HepG2 (cell line): ENCODE data around the gene NCDN. TPM values are rescaled to one million over a fixed set of nuclear protein-coding genes. Genes with fewer than 3 reads are reported as not detected.

ENCODE experiments used
- ATAC-seq: fragments of 200-7000 bp; cut with Tn5 transposase; 3 replicates; pipeline ENCODE4 v1.9.1; 2020; ENCODE audit warnings: mild to moderate bottlenecking, moderate library complexity
- BruUV-seq: library from RNA; stranded (reverse); fragments of 400-500 nt; replicated peaks from 2 replicates; lab custom pipeline; 2021; lab: Mats Ljungman, UMichigan
- CTCF ChIA-PET: fragments of 300-600 bp; formaldehyde crosslinking; extraction: SDS; loops from one replicate; lab custom pipeline; 2021; ENCODE audit warnings: low total read pairs, inconsistent platforms, low intra/inter-chr PET ratio; lab: Yijun Ruan, JAX
- POLR2A ChIA-PET: fragments of 350-600 bp; sonication (Branson Sonifier 250); formaldehyde crosslinking; loops from one replicate; lab custom pipeline; 2020; ENCODE audit warnings: antibody characterized with exemption, inconsistent platforms; lab: Yijun Ruan, JAX
- DNase-seq: peaks from one replicate; pipeline ENCODE4 v3.0.0-alpha.2; 2015; ENCODE audit warnings: low spot score
- FAIRE-seq: peaks from 3 replicates; lab custom pipeline; 2011; peaks lifted over from hg19 to GRCh38; lab: Jason Lieb, UNC
- H2AFZ ChIP-seq: one replicate; pipeline ENCODE4 v1.6.1; 2011; ENCODE audit warnings: low read length, inconsistent platforms
- H3K27ac ChIP-seq: fragments of 300-600 bp; 3 replicates; pipeline ENCODE4 v1.8.0; 2011; ENCODE audit warnings: mixed run types, mild to moderate bottlenecking, mixed read lengths, low read length, inconsistent platforms; ENCODE audit not compliant: insufficient read depth; ENCODE audit errors: extremely low read length
- H3K27me3 ChIP-seq, 2 experiments: fragments of 200-600 bp in 1 of 2; 2 replicates in 1 of 2; 3 replicates in 1 of 2; pipeline versions ENCODE4 v1.6.0 to v1.8.0; 2011; ENCODE audit warnings: low read length in 2 of 2, mild to moderate bottlenecking in 2 of 2, moderate library complexity in 2 of 2, inconsistent platforms in 1 of 2; ENCODE audit not compliant: insufficient read depth in 2 of 2, control insufficient read depth in 1 of 2
- H3K36me3 ChIP-seq, 2 experiments: fragments of 200-600 bp in 1 of 2; replicated peaks in 1 of 2; 2 replicates in 1 of 2; 3 replicates in 1 of 2; pipeline versions ENCODE4 v1.5.1 to v1.8.0; 2011; ENCODE audit warnings: low read length in 2 of 2, inconsistent platforms in 1 of 2; ENCODE audit not compliant: insufficient read depth in 2 of 2, control insufficient read depth in 1 of 2
- H3K4me1 ChIP-seq: 2 replicates; pipeline ENCODE4 v1.5.1; 2012; ENCODE audit warnings: low read length, inconsistent platforms; ENCODE audit not compliant: insufficient read depth
- H3K4me2 ChIP-seq: 2 replicates; pipeline ENCODE4 v1.6.0; 2011; ENCODE audit warnings: low read depth, low read length, inconsistent platforms
- H3K4me3 ChIP-seq, 3 experiments: fragments of 200-600 bp in 1 of 3; sonication (generic), shearing (Covaris generic) in 1 of 3; replicated peaks in 1 of 3; 2 replicates each; pipeline ENCODE4 v1.5.1; 2011 to 2016; ENCODE audit warnings: low read length in 3 of 3, inconsistent platforms in 2 of 3, low read depth in 2 of 3, mild to moderate bottlenecking in 2 of 3, control low read depth in 1 of 3, mixed read lengths in 1 of 3; ENCODE audit not compliant: insufficient read depth in 1 of 3
- H3K79me2 ChIP-seq: one replicate; pipeline ENCODE4 v1.6.1; 2011; ENCODE audit warnings: low read length, inconsistent platforms; ENCODE audit not compliant: insufficient read depth
- H3K9ac ChIP-seq: 2 replicates; pipeline ENCODE4 v1.6.0; 2011; ENCODE audit warnings: mild to moderate bottlenecking, low read depth, low read length, inconsistent platforms; ENCODE audit not compliant: insufficient read depth
- H3K9me3 ChIP-seq: 2 replicates; pipeline ENCODE4 v1.5.1; 2012; ENCODE audit warnings: mild to moderate bottlenecking, low read length
- H4K20me1 ChIP-seq: 2 replicates; pipeline ENCODE4 v1.6.0; 2011; ENCODE audit warnings: inconsistent platforms, mild to moderate bottlenecking, low read length, moderate library complexity; ENCODE audit not compliant: insufficient read depth
- CCAR2 ChIP-seq: fragments of 200-400 bp; formaldehyde crosslinking; optimal IDR thresholded peaks from 2 replicates; pipeline ENCODE3; 2018; ENCODE audit warnings: low read depth, mild to moderate bottlenecking, low read length, moderate library complexity
- GPBP1L1 ChIP-seq: sonication (generic); formaldehyde crosslinking; IDR thresholded peaks from 2 replicates; pipeline ENCODE4 v1.5.0; 2020; ENCODE audit warnings: mild to moderate bottlenecking, missing genetic modification reagents
- NFE2L2 ChIP-seq: fragments of 150-350 bp; IDR thresholded peaks from 2 replicates; pipeline ENCODE4 v1.6.1; 2014; ENCODE audit warnings: low read length
- RORA ChIP-seq: sonication (generic); formaldehyde crosslinking; IDR thresholded peaks from 2 replicates; pipeline ENCODE4 v1.5.0; 2020; ENCODE audit warnings: mild to moderate bottlenecking, missing genetic modification reagents, moderate library complexity
- TEF ChIP-seq: sonication (generic); formaldehyde crosslinking; IDR thresholded peaks from 2 replicates; pipeline ENCODE4 v1.5.0; 2020; ENCODE audit warnings: missing genetic modification reagents
- U2AF2 ChIP-seq: fragments of 200-400 bp; formaldehyde crosslinking; IDR thresholded peaks from 2 replicates; pipeline ENCODE4 v1.6.1; 2017; ENCODE audit warnings: low read depth, mild to moderate bottlenecking, low read length
- ZNF367 ChIP-seq: sonication (generic); formaldehyde crosslinking; IDR thresholded peaks from 2 replicates; pipeline ENCODE4 v1.4.0; 2020; ENCODE audit warnings: missing genetic modification reagents, borderline replicate concordance
- ZNF775 ChIP-seq: sonication (generic); formaldehyde crosslinking; IDR thresholded peaks from 2 replicates; pipeline ENCODE4 v1.4.0; 2020; ENCODE audit warnings: missing genetic modification reagents, mild to moderate bottlenecking, moderate library complexity, borderline replicate concordance
- ZSCAN21 ChIP-seq: sonication (generic); formaldehyde crosslinking; IDR thresholded peaks from 2 replicates; pipeline ENCODE4 v1.8.0; 2022; ENCODE audit warnings: mild to moderate bottlenecking, missing genetic modification reagents, moderate library complexity, borderline replicate concordance
- ZSCAN25 ChIP-seq: sonication (generic); formaldehyde crosslinking; IDR thresholded peaks from 2 replicates; pipeline ENCODE4 v1.8.0; 2022; ENCODE audit warnings: mild to moderate bottlenecking, missing genetic modification reagents
- WGBS: methylation state at CpG from one replicate; pipeline ENCODE4 v1.1.6; 2017; ENCODE audit warnings: low lambda C conversion rate; 5-methylcytosine and 5-hydroxymethylcytosine counted together
- in situ Hi-C: cut with HindIII; loops from 2 replicates; pipeline ENCODE4 v1.10.0; 2017; ENCODE audit warnings: low pct_unique_long_range_greater_than_20kb; ENCODE audit not compliant: extremely low pct_ligation_motif_present
- intact Hi-C: fragments of 100-400 bp; cut with micrococcal nuclease; formaldehyde crosslinking; loops from one replicate; pipeline ENCODE4 v1.10.0; 2022; ENCODE audit not compliant: unreplicated experiment
- polyA plus RNA-seq, 8 experiments: library from polyadenylated mRNA; depleted of rRNA in 3 of 8; stranded (reverse) in 7 of 8; unstranded in 1 of 8; fragments of >200 nt; fragmentation: Illumina TruSeq in 4 of 8; extraction: Trizol in 4 of 8; gene quantifications; 2 replicates each; pipeline versions ENCODE4 v1.2.1 to v1.2.3, GENCODE V29; 2011 to 2016; ENCODE audit warnings: low read depth in 4 of 8, missing spikeins in 1 of 8, mixed read lengths in 1 of 8; ENCODE audit not compliant: insufficient read depth in 1 of 8
- total RNA-seq, 5 experiments: library from RNA; depleted of rRNA; stranded (reverse); fragments of >200 nt; fragmentation: Illumina TruSeq; extraction: Trizol; gene quantifications; 2 replicates each; pipeline ENCODE4 v1.2.3, GENCODE V29; 2016; ENCODE audit warnings: low read depth in 1 of 5

NCDN gene
- total and polyA plus RNA-seq, 2 of the 13 experiments (the other 11 are each of a cell fraction or from before 2014, with no cell fraction given): 6.6 to 9.3 TPM

GRCh38 chr1:35569936-35570335, 12.3 kb downstream of the NCDN start:
- ATAC-seq (no peak), DNase-seq (no peak), FAIRE-seq (no peak)
- in situ Hi-C loops: loop anchor here (5.0 kb wide), 1 partner anchor 147 kb away; the partner anchor contains the start of gene C1orf216
- H3K4me3 ChIP-seq: no peak overlapping the region
- no TSS peak for BruUV-seq
- POLR2A ChIA-PET: no interaction called here
- H3K79me2 ChIP-seq: no peaks in the 10 kb centered on the region
- H2AFZ ChIP-seq: no peak overlapping the region
- no peak overlapping the region for H3K27ac ChIP-seq
- no peaks in the 10 kb centered on the region for H4K20me1 ChIP-seq
- WGBS: 13% methylated on average over 1 of the region's 1 CpG
- H3K9me3 ChIP-seq: no peaks in the 10 kb centered on the region
- TF ChIP-seq GPBP1L1 (CRISPR knock-in tag) (no peak), NFE2L2 (no peak), CCAR2 (no peak), ZSCAN25 (CRISPR knock-in tag) (no peak), ZNF775 (CRISPR knock-in tag) (no peak), U2AF2 (no peak), TEF (CRISPR knock-in tag) (no peak), RORA (CRISPR knock-in tag) (no peak), ZSCAN21 (CRISPR knock-in tag) (no peak), ZNF367 (CRISPR knock-in tag) (no peak)
- no peak overlapping the region for H3K9ac ChIP-seq
- no peak overlapping the region for H3K4me2 ChIP-seq
- H3K4me1 ChIP-seq: peaks cover 12% of the 10 kb centered on the region
- H3K27me3 ChIP-seq: peaks cover 0 to 10% of the 10 kb centered on the region in 2 experiments; a peak in 1 of 5 replicates
- CTCF ChIA-PET: interaction anchor here (1.4 to 2.2 kb wide), 3 partner anchors 145 to 205 kb away, joined by 4 to 20 read pairs (median 12); no protein-coding TSS in a partner anchor
- intact Hi-C loops: loop anchor here (1.0 kb wide), 3 partner anchors 145 to 204 kb away; no protein-coding TSS in a partner anchor
- H3K36me3 ChIP-seq: peaks cover 0 to under 1% of the 10 kb centered on the region in 2 experiments; a peak in 2 of 5 replicates
